GM12891 (cell line): ENCODE results near the gene CINP.

ENCODE experiments used
- POLR2A ChIP-seq: IDR thresholded peaks from 2 replicates; pipeline ENCODE4 v1.6.1; 2011; ENCODE audit warnings: low read depth, low read length, control low read depth
- POLR2AphosphoS5 ChIP-seq: IDR thresholded peaks from 2 replicates; pipeline ENCODE4 v1.6.1; 2011; ENCODE audit warnings: low read depth, low read length, control low read depth
- SPI1 ChIP-seq: IDR thresholded peaks from 2 replicates; pipeline ENCODE4 v1.6.1; 2011; ENCODE audit warnings: low read depth, low read length, control low read depth
- TAF1 ChIP-seq: IDR thresholded peaks from 2 replicates; pipeline ENCODE4 v1.6.1; 2011; ENCODE audit warnings: low read depth, low read length, control low read depth

GRCh38 chr14:102317564-102318248 is 45.0 kb downstream of the CINP start:
- no peak for TF ChIP-seq POLR2A
- no peak for TF ChIP-seq POLR2AphosphoS5
- 0 out of 2 replicates have a peak, but pooled peaks have one; percentile 22 for TF ChIP-seq TAF1
- TF ChIP-seq SPI1 = no peak
